Measurements from ENCODE around the gene ICAM5.

Gene ICAM5

GRCh38 chr19:10292206-10292788 lies 2.5 kb downstream of the ICAM5 start:
- peak; percentile 43 for DNase-seq (ENCODE audit: low spot score)

DNA sequence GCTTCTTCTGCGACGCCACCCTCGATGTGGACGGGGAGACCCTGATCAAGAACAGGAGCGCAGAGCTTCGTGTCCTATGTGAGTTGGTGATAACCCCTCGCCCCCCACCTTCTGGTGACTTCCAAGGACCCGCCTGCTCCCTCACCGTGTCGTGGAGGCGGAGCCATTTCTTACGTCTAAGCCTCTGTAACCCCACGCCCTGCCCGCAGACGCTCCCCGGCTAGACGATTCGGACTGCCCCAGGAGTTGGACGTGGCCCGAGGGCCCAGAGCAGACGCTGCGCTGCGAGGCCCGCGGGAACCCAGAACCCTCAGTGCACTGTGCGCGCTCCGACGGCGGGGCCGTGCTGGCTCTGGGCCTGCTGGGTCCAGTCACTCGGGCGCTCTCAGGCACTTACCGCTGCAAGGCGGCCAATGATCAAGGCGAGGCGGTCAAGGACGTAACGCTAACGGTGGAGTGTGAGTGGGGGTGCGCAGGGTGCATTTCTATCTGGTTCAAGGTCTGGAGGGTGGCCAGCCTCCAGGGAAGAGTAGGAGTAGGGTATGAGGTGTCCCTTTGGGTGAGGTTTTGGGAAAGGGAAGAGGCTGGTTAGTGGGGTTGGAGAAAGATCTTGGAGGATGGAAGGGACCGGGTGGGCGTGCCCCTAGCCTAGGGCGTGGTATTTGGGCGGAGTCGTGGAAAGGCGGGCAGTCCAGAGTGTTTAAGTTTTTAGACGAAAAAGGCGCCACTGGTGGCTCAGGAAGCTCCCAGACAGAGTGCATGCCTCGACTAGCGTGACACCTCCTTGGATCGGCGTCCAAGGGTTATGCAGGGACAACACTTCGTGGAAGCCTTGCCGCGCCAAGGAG lies 3.3 kb downstream of the ICAM5 start:
- no peak for DNase-seq (ENCODE audit: low spot score)

GRCh38 chr19:10293637-10294367 lies 4.0 kb downstream of the ICAM5 start:
- DNase-seq (ENCODE audit: low spot score): no peak

DNA sequence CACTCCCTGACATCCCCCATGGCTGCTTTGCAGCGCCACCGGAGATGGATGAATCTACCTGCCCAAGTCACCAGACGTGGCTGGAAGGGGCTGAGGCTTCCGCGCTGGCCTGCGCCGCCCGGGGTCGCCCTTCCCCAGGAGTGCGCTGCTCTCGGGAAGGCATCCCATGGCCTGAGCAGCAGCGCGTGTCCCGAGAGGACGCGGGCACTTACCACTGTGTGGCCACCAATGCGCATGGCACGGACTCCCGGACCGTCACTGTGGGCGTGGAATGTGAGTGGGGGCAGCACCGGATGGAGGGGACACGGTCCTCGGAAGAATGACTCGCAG lies 4.6 kb downstream of the ICAM5 start:
- no peak for DNase-seq (ENCODE audit: low spot score)

DNA sequence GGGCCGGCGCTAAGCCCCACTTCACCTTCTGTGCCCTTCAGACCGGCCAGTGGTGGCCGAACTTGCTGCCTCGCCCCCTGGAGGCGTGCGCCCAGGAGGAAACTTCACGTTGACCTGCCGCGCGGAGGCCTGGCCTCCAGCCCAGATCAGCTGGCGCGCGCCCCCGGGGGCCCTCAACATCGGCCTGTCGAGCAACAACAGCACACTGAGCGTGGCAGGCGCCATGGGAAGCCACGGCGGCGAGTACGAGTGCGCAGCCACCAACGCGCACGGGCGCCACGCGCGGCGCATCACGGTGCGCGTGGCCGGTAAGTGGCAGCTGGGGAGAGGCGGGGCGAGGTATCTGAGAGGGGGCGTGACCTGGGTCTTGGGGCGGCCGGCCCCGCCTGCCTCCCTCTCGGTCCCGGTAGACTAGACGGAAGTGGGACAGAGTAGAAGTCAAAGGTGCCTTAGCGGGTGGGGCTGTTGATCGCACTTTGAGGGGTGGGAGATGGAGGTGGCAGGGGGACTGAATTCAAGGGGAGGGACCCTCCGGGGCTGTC lies 5.6 kb downstream of the ICAM5 start:
- DNase-seq (ENCODE audit: low spot score): peak; percentile 70

DNA sequence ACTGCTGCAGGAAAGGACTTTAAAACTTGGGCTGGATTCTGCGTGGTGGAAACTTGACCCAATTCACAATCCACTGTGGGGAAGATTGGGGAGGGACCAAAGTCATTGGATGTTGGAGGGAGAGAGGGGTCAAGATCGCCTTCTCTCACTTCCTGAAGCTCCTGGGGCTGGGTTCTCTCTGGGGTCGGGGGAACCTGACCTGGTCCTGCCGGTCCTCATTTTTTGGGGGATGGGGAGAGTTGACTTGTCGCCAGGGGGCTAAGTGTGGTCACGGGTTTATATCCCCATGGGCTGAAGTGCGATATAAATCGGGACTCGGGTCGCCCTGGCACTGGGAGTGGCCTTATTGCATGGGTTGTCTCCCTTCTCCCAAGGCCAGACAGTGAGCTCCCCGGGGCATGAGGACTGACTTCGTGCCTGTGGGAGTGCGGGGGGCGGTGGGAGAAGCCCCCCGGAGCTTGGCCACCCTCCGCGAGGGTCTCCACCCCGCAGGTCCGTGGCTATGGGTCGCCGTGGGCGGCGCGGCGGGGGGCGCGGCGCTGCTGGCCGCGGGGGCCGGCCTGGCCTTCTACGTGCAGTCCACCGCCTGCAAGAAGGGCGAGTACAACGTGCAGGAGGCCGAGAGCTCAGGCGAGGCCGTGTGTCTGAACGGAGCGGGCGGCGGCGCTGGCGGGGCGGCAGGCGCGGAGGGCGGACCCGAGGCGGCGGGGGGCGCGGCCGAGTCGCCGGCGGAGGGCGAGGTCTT lies 6.3 kb downstream of the ICAM5 start:
- DNase-seq (ENCODE audit: low spot score): no peak

- DNase-seq (ENCODE audit: low spot score): no peak
Observed at GRCh38 chr19:10299545-10300458, 10.1 kb downstream of the ICAM5 start.

DNA sequence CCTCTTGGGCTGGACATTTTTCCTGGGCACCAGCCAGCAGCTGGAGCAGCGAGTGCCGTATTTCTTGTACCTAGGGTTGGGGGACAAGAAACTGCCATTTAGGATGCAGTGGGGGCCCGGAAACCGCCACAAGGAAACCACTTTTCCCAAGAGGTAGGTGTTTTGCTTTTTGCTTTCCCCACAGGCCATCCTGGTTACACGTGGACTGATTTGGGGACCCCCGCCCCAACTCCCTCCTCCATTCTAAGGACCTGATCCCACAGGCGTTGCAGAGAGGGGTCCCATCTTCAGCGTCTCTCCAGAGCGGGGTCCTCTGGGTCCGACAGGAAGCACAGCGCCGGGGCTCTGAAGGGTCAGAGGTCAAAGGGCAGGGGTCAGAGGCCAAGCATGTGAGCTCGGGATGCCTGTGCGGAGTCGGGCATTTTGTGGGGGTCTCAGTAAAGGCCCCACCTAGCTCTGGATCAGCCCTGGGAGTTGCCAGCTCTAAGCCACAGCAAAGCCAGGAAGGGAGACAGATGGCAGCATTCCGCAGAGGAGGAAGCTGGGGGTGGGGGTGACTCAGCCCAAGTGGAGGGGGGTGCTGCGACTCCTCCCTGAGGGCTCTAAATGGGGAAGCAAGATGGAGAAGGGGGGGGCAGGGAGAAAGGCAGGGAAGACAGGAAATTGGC lies 15.5 kb downstream of the ICAM5 start:
- no peak for DNase-seq (ENCODE audit: low spot score)

- no peak for DNase-seq (ENCODE audit: low spot score)
Observed at GRCh38 chr19:10306327-10306726, 16.6 kb downstream of the ICAM5 start.

DNA sequence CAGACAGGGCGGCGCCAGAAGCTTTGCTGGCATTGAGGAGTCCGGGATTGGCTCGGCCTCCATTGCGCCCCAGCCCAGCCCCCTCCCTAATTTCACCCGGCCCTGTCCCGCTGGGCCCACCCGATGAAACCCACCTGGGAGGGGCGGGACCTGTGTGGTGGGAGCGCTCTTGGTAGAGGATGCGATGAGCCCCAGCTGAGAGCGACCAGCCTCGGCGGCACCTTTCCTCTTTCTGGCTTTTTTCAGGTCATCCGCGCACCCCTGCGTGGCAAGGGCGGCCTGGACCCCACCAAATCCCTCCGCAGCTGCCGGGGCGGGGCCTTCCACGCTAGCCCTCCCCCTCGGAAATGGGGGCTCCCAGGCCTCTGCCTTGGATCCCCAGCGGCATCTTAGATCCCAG lies 19.7 kb downstream of the ICAM5 start, which contains the start of gene ZGLP1:
ZGLP1 (minus strand) TSS at position 393 of the 400 bp plus-strand sequence.
- DNase-seq (ENCODE audit: low spot score): no peak

- DNase-seq (ENCODE audit: low spot score): peak; percentile 88
Observed at GRCh38 chr19:10315335-10316214, 25.8 kb downstream of the ICAM5 start, which contains the start of gene FDX2. Gene FDX2 (minus strand): TSS chr19:10316015. CDS start chr19:10315996, 19 bp downstream.

- DNase-seq (ENCODE audit: low spot score): no peak
Observed at GRCh38 chr19:10316229-10317044, 26.7 kb downstream of the ICAM5 start.

DNA sequence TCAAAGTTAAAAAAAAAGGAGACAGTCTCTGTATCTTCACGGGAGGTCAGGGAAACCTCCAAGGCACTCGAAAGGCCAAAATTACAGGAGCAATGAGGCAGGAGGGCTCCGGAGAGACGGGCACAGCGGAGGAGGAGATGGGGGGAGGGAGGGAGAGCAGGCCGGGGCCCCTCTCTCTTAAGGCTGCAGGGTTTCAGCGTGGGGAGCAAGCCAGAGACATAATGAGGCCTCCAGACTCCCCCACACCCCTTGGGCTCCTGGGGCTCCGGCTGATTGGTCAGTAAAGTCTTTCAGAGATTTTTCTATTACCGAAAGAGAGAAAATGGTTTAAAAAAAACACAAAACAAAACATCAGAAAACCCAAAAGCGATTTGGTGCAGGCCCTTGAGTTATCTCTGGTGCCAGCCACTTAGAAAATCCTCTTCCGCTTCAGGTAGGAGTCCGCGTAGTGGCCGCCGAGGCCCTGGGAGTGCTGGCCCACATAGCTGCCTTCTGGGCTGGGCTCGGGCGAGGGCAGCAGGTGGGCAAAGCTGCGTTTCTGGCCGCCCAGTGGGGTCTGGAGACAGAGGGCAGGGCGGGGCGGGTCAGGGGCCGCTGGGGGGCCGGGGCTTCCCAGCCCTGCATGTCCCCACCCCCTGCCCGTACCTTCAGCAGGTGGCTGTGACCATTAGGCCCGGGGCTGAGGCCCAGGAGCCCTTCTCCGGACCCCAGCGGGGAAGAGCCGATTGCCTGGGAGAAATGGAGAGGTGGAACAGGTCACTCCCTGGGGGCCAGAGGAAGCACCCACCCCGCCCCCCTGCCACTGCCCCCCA lies 27.5 kb downstream of the ICAM5 start:
- DNase-seq (ENCODE audit: low spot score): no peak

DNA sequence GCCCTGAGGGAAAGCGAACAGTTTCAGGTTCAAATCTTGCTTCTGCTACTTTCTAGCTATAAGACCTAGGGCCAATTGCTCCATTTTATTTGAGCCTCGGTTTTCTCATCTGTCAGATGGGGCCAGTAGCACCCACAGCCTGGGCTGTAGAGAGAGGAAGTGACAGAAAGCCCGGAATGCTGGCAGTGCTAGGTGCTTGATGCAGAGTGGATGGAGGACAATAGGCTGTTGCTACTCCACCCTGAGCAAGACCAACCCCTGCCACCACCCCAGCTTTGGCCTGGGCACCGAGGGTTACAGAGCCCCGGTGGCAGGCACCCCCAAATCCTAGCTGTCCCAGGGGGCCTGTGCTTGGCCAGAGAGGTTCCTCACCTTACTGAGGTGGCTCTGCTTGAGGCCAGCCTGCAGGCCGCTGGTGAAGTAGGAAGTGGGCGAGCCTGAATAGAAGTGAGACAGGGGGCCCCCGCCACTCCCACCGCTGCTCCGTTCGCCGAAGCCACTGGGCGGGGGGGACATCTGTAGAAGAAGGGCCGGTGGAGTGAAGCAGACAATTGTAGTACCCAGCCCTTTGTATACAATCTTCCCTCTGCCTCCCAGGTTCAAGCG lies 28.2 kb downstream of the ICAM5 start:
- no peak for DNase-seq (ENCODE audit: low spot score)

GRCh38 chr19:10318807-10319682 lies 29.3 kb downstream of the ICAM5 start:
- DNase-seq (ENCODE audit: low spot score): no peak
